ENCODE measurements around the gene RUNX1. TPM values are rescaled to one million over a fixed set of nuclear protein-coding genes. Genes with fewer than 3 reads are reported as not detected.
"Not testable (repeated sequence)": the region's sequence is repeated elsewhere in the genome, so short reads cannot be mapped to it uniquely, and the experiment has no call there.

The RUNX1 gene
- polyA plus RNA-seq, 3 donors = 6.2 to 49.7 (median 8.7) TPM

DNA sequence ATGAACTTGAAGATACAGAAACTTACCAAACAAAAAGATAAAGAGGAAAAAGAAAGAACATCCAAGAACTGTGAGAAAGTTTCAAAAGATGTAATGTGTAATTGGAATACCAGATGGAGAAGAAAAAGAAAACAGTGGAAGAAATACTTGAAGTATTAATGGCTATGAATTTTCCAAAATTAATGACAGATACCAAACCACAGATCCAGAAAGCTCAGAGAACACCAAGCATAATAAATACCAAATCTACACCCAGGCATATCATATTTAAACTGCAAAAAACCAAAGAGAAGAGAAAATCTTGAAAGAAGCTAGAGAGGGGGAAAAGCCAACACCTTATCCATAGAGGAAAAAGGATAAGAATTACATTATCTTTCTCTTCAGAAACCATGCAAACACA lies 243.9 kb downstream of the RUNX1 start:
- Histone ChIP-seq H3K9ac (ENCODE audit: insufficient read depth, low read length, poor library complexity, severe bottlenecking) (no peak overlapping the region), H3K27me3 (ENCODE audit: control insufficient read depth in 2 of 2, insufficient read depth in 2 of 2, low read length in 2 of 2) (no peaks in the 10 kb centered on the region), H3K36me3 (replicated peaks in 1 of 2; ENCODE audit: control insufficient read depth in 1 of 2, insufficient read depth in 2 of 2, low read length in 2 of 2) (peaks cover 8 to 46% of the 10 kb centered on the region in 2 donors), H3K27ac (ENCODE audit: low read depth in 1 of 2, low read length in 2 of 2) (peak overlapping the region in 1 of 2 donors; percentile 62), H3K79me2 (ENCODE audit: insufficient read depth, low read length) (peaks cover 86% of the 10 kb centered on the region), H2AFZ (ENCODE audit: insufficient read depth, low read depth, low read length, poor library complexity, severe bottlenecking) (no peak overlapping the region), H3K4me2 (replicated peaks; ENCODE audit: extremely low read depth, low read length, poor library complexity, severe bottlenecking) (no peak overlapping the region), H3K4me1 (ENCODE audit: control insufficient read depth in 1 of 2, insufficient read depth in 2 of 2, low read length in 2 of 2) (peaks cover 40 to 48% of the 10 kb centered on the region in 2 donors), H4K20me1 (ENCODE audit: insufficient read depth, low read length) (peaks cover 80% of the 10 kb centered on the region), H3K9me3 (replicated peaks in 1 of 2; ENCODE audit: control insufficient read depth in 1 of 2, insufficient read depth in 1 of 2, low read length in 2 of 2) (no peaks in the 10 kb centered on the region), H3K4me3 (replicated peaks in 1 of 3; ENCODE audit: low read depth in 2 of 3, low read length in 3 of 3) (no peak overlapping the region)
- Mint-ChIP-seq H3K36me3 (peaks cover 56 to 61% of the 10 kb centered on the region in 2 donors), H3K27me3 (ENCODE audit: low read depth in 3 of 3) (no peaks in the 10 kb centered on the region), H3K27ac (peak overlapping the region in 6 of 7 donors; percentile 4 to 81 (median 78)), H3K4me1 (peaks cover 65% of the 10 kb centered on the region), H3K4me3 (no peak overlapping the region), H3K9me3 (no peaks in the 10 kb centered on the region)
- no peak for DNase-seq
- intact Hi-C loops (cut with micrococcal nuclease) = loop anchor here (5.0 to 10.0 kb wide), 3 partner anchors 62 to 240 kb away; partner anchors contain the start of gene RUNX1 (in 1 of the 2)
- TF ChIP-seq, protein P1, sequence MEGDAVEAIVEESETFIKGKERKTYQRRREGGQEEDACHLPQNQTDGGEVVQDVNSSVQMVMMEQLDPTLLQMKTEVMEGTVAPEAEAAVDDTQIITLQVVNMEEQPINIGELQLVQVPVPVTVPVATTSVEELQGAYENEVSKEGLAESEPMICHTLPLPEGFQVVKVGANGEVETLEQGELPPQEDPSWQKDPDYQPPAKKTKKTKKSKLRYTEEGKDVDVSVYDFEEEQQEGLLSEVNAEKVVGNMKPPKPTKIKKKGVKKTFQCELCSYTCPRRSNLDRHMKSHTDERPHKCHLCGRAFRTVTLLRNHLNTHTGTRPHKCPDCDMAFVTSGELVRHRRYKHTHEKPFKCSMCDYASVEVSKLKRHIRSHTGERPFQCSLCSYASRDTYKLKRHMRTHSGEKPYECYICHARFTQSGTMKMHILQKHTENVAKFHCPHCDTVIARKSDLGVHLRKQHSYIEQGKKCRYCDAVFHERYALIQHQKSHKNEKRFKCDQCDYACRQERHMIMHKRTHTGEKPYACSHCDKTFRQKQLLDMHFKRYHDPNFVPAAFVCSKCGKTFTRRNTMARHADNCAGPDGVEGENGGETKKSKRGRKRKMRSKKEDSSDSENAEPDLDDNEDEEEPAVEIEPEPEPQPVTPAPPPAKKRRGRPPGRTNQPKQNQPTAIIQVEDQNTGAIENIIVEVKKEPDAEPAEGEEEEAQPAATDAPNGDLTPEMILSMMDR (IDR thresholded peaks at IDR 0.05) = no peak

DNA sequence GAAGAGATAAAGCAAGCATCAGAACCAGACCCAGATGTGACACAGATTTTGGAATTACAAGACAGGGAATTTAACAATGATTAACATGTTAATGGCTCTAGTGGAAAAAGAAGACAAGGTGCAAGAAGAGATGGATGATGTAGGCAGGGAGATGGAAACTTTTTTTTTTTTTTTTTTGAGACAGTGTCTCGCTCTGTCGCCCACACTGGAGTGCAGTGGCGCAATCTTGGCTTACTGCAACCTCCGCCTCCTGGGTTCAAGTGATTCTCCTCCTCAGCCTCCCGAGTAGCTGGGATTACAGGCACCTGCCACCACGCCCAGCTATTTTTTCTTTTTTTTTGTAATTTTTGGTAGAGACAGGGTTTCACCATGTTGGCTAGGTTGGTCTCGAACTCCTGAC lies 244.5 kb downstream of the RUNX1 start:
- no CpG with 5 or more reads among the region's 7 CpGs for WGBS (ENCODE audit: insufficient coverage)
- H3K4me3 Mint-ChIP-seq; H3K9me3 Mint-ChIP-seq; H3K27me3 Mint-ChIP-seq (ENCODE audit: low read depth in 3 of 3); H3K4me2 ChIP-seq (replicated peaks; ENCODE audit: extremely low read depth, low read length, poor library complexity, severe bottlenecking); H3K4me3 ChIP-seq (replicated peaks in 1 of 3; ENCODE audit: low read depth in 2 of 3, low read length in 3 of 3); H3K9ac ChIP-seq (ENCODE audit: insufficient read depth, low read length, poor library complexity, severe bottlenecking); DNase-seq; H3K9me3 ChIP-seq (replicated peaks in 1 of 2; ENCODE audit: control insufficient read depth in 1 of 2, insufficient read depth in 1 of 2, low read length in 2 of 2); H3K27me3 ChIP-seq (ENCODE audit: control insufficient read depth in 2 of 2, insufficient read depth in 2 of 2, low read length in 2 of 2); H2AFZ ChIP-seq (ENCODE audit: insufficient read depth, low read depth, low read length, poor library complexity, severe bottlenecking): not testable (repeated sequence)
- peaks cover 10 to 46% of the 10 kb centered on the region in 2 donors for H3K36me3 ChIP-seq (replicated peaks in 1 of 2; ENCODE audit: control insufficient read depth in 1 of 2, insufficient read depth in 2 of 2, low read length in 2 of 2)
- Mint-ChIP-seq H3K4me1 (peaks cover 60% of the 10 kb centered on the region), H3K27ac (peak overlapping the region; percentile 15 to 81 (median 70)), H3K36me3 (peaks cover 56 to 61% of the 10 kb centered on the region in 2 donors)
- H3K4me1 ChIP-seq (ENCODE audit: control insufficient read depth in 1 of 2, insufficient read depth in 2 of 2, low read length in 2 of 2) = peaks cover 36 to 43% of the 10 kb centered on the region in 2 donors
- intact Hi-C loops (cut with micrococcal nuclease) = loop anchor here in 1 of 2 donors (10.0 kb wide), 1 partner anchor 240 kb away; the partner anchor contains the start of gene RUNX1
- H3K27ac ChIP-seq (ENCODE audit: low read depth in 1 of 2, low read length in 2 of 2) = peak overlapping the region in 1 of 2 donors; percentile 62
- H4K20me1 ChIP-seq (ENCODE audit: insufficient read depth, low read length) = peaks cover 80% of the 10 kb centered on the region
- H3K79me2 ChIP-seq (ENCODE audit: insufficient read depth, low read length) = peaks cover 86% of the 10 kb centered on the region
